SIG-M5 (cell line): ENCODE data around the gene SERPINB11.
"Not testable (repeated sequence)": the region's sequence is repeated elsewhere in the genome, so short reads cannot be mapped to it uniquely, and the experiment has no call there.

Experiments used
- DNase-seq: peaks from one replicate; lab custom pipeline; 2025; lab: John Stamatoyannopoulos, UW

Gene SERPINB11

GRCh38 chr18:63725682-63726480, 23.1 kb downstream of the SERPINB11 start:
- no peak for DNase-seq

DNA sequence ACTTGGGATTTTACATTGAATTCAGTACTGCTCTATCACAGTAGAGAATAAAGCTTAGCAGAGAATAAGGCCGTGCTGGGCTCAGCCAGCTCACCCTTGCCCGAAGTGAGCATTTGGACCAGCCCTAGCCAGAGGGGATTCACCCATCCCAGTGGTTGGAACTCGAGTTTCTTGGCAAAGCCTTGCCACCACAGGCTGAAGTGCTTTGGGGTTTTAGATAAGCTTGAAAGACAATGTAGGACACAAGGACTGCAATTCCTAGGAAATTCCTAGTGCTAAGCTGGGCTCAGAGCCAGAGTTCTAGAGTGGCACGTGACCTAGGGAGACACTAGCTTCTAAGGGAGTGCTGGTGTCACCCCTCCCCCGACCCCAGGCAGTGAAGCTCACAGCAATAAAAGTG, 28.0 kb downstream of the SERPINB11 start:
- no peak for DNase-seq

DNA sequence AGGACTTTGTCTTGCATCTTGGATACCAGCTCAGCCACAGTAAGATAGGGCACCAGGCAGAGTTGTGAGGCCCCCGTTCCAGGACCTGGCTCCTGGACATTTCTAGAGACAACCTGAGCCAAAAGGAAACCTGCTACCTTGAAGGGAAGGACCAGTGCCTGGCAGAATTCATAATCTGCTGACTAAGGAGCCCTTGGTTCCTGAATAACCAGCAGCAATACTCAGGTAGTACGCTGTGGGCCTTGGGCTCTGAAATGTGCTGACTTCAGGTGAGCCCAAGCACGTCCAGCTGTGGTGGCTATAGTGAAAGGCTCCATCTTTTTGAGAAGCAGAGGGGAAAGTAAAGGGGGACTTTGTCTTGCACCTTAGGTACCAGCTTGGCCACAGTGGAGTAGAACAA, 28.5 kb downstream of the SERPINB11 start:
- no peak for DNase-seq

DNA sequence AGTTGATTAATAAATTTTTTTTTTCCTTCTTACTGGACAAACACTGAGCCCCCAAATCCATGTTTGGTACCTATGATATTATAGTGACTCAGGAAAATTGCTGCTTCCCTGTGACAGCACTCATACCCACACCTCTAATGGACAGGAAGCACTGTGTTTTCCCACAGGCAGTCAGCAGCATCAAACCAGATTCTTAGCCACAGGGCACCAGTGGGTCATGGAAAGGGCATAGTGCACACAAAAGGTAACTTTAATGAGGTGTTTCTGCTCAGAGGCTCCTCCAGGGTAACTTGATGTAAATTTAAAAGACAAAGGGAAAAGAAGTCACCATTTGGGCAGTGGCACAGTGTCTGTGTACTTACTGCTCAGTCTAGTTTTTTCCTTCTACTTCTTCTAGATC, 34.1 kb downstream of the SERPINB11 start:
- no peak for DNase-seq

- DNase-seq: no peak
These were observed 39.0 kb downstream of the SERPINB11 start for GRCh38 chr18:63741769-63742168.

- DNase-seq: no peak
These were observed 44.2 kb downstream of the SERPINB11 start for GRCh38 chr18:63747006-63747405.

- no peak for DNase-seq
These were observed 46.7 kb downstream of the SERPINB11 start for GRCh38 chr18:63749489-63749888.

GRCh38 chr18:63752636-63753035, 49.9 kb downstream of the SERPINB11 start:
- no peak for DNase-seq

GRCh38 chr18:63753676-63754075, 50.9 kb downstream of the SERPINB11 start:
- DNase-seq: no peak

DNA sequence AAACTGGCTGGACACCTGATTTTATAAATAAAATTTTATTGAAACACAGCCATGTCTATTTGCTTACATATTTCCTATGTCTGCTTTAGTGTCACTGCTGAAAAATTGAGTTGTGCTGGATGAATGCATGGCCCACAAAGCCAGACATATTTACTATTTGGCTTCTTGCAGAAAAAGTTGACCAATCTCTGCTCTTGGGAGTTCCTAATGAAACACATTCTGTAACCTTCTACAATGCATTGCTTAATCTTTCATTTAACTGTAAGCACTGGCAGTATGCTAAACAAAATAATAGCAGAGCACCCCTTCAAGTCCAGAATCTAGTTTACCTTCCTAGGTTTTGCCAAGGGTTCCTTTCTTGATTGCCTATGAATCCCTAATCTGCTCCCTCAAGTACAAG, 54.8 kb downstream of the SERPINB11 start:
- no peak for DNase-seq

- DNase-seq: no peak
These were observed 56.0 kb downstream of the SERPINB11 start for GRCh38 chr18:63758615-63759240.

DNA sequence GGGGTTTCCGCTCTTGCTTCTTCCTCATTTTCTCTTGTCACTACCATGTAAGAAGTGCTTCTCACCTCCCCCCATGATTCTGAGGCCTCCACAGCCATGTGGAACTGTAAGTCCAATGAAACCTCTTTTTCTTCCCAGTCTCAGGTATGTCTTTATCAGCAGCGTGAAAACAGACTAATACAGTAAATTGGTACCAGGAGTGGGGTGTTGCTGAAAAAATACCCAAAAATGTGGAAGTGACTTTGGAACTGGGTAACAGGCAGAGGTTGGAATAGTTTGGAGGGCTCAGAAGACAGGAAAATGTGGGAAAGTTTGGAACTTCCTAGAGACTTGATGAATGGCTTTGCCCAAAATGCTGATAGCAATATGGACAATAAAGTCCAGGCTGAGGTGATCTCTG, 57.0 kb downstream of the SERPINB11 start:
- DNase-seq: not testable (repeated sequence)

GRCh38 chr18:63762518-63762917, 59.8 kb downstream of the SERPINB11 start:
- DNase-seq: no peak

DNA sequence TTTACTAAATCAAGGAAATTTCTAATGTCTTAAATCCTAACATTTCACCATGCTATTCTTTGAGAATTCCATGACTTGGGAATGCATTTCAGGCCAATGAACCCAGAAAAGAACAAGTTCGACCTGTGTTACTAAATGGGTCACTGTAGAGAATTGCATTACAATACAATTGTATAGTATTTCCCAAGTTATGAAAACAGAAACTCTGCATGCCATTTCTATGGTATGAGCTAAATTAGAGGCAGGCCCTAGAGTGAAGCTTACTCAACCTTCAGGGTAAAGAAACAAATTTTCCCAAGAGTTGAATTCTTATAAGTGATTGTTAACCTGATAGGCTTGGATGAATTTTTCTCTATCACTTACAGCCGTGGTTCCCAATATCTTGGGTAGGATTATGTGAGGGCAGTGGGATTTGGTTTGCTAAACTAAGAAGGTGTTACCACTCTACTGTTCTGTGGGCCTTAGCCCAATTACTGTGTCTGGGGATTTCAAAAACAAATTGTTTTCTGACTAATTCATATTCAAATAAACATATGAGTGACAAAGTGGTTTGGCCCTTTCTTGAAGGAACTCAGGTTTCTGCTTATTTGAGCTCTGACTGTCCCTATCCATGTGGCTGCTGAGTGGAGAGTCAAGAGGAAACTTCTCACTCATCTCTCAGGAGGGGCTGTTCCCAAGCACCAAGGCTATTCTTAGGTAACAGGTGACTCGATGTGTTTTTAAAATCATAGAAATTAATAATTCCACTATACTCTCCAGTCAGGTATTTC, 61.3 kb downstream of the SERPINB11 start:
- no peak for DNase-seq

- DNase-seq: no peak
These were observed 63.1 kb downstream of the SERPINB11 start for GRCh38 chr18:63765837-63766236.
